GM20000 (cell line): Measurements from ENCODE around the gene COL6A2.

Source experiments
- DNase-seq: peaks from one replicate; pipeline ENCODE4 v3.0.0; 2012; ENCODE audit warnings: low spot score
- TF ChIP-seq, protein P1 (sequence below): IDR thresholded peaks from 2 replicates; pipeline ENCODE4 v1.5.1; 2012; ENCODE audit warnings: mild to moderate bottlenecking, control low read depth; ENCODE audit errors: extremely low read depth, missing control alignments

COL6A2 gene

DNA sequence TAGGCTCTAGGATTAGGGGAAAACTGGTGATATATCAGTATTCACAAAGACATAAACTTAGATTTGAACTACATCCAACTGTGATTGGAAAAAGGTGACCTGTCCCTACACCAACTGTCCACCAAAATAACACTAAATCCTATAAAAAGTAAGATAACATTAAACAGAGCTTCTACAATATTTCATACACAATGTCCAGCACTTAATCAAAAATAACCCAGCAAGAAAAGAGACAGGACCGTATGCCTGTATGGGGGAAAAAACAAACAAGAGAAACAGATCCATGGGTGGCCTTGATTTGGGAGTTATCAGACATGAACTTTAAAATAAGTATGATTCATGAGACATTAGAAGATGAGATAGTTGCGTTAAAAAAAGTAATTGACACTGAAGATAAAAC, 9.7 kb upstream of the COL6A2 start:
- no peak for DNase-seq
- TF ChIP-seq, protein P1, sequence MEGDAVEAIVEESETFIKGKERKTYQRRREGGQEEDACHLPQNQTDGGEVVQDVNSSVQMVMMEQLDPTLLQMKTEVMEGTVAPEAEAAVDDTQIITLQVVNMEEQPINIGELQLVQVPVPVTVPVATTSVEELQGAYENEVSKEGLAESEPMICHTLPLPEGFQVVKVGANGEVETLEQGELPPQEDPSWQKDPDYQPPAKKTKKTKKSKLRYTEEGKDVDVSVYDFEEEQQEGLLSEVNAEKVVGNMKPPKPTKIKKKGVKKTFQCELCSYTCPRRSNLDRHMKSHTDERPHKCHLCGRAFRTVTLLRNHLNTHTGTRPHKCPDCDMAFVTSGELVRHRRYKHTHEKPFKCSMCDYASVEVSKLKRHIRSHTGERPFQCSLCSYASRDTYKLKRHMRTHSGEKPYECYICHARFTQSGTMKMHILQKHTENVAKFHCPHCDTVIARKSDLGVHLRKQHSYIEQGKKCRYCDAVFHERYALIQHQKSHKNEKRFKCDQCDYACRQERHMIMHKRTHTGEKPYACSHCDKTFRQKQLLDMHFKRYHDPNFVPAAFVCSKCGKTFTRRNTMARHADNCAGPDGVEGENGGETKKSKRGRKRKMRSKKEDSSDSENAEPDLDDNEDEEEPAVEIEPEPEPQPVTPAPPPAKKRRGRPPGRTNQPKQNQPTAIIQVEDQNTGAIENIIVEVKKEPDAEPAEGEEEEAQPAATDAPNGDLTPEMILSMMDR: no peak

DNA sequence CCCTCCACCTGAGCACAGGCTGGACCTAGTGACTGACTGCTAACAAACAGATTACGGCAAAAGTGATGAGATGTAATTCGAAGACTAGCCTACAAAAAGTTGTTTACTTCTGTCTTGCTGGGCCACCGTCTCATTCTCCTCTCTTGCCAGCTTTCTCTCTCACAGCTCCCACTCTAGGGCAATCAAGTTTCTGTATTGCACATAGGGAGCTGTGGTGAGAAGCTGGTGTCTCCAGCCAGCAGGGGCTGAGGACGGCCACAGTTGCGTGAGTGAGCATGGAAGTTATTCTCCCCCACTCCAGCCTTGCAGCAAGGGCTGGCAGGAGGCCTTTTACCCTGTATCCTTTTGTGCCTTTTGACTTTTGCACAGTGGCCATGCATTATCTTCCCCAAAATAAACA, 8.6 kb upstream of the COL6A2 start:
- no peak for DNase-seq
- TF ChIP-seq, protein P1: no peak

DNA sequence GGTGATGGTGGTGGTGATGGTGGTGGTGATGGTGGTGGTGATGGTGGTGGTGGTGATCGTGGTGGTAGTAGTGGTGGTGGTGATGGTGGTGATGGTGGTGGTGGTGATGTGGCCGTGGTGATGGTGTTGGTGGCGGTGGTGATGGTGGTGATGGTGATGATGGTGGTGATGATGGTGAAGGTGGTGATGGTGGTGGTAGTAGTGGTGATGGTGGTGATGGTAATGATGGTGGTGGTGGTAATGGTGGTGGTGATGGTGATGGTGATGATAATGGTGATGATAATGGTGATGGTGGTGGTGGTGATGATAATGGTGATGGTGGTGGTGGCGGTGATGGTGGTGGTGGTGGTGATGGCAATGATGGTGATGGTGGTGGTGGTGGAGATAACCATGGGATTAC, 6.8 kb upstream of the COL6A2 start:
- TF ChIP-seq, protein P1: no peak
- no peak for DNase-seq

DNA sequence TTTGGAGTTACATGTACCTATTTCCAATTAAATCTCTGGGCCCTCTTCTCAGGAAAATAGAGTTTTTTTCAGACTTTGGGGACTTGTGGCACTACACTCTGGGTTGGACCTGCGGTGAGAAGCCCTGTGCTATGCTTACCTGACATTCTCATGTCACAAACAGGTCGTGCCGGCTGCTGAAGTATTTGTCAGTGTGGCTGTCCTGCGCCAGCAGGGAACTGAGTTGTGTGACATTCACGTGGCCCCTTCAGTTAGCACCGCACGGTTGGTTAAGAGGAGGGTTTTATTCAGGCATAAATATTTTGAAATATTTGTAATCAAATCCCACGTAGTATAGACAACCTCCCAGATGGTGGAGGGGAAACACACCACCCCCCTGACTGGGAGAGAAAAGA, 6.3 kb upstream of the COL6A2 start:
- TF ChIP-seq, protein P1: no peak
- DNase-seq: no peak

DNA sequence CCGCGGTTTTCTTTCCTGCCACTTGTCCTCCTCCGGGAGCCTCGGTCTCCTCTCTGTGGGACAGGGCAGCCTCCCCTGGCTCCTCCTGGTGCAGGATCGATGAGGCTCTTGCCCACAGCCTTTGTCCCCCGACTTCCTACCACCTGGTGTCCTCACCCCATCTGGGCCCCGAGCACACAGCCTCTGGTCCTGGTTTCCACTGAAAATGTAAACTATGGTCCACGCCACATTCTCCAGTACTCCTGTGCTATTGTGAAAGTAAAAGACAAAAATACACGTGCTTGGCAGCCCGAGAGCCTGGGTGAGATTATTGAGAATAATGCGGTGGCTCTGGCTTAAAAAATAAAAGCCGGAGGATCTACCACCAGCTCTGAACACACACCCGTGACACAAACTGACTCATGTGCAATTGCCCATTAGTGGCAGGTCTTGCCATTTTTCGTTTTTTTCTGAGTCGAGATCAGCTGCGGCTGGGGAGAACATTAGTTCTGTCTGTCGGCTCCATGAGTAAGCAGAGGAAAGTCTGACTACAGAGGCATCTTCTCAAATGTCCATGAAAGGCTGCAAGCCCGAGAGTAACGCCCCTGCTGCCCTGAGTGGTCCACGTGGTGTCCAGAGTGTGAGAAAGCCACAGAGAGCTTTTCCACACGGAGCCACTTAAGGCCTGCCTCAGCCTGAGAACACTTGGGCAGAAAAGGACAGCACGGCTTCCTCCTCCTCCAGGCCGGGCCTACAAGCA, 5.7 kb upstream of the COL6A2 start:
- TF ChIP-seq, protein P1: no peak
- no peak for DNase-seq

DNA sequence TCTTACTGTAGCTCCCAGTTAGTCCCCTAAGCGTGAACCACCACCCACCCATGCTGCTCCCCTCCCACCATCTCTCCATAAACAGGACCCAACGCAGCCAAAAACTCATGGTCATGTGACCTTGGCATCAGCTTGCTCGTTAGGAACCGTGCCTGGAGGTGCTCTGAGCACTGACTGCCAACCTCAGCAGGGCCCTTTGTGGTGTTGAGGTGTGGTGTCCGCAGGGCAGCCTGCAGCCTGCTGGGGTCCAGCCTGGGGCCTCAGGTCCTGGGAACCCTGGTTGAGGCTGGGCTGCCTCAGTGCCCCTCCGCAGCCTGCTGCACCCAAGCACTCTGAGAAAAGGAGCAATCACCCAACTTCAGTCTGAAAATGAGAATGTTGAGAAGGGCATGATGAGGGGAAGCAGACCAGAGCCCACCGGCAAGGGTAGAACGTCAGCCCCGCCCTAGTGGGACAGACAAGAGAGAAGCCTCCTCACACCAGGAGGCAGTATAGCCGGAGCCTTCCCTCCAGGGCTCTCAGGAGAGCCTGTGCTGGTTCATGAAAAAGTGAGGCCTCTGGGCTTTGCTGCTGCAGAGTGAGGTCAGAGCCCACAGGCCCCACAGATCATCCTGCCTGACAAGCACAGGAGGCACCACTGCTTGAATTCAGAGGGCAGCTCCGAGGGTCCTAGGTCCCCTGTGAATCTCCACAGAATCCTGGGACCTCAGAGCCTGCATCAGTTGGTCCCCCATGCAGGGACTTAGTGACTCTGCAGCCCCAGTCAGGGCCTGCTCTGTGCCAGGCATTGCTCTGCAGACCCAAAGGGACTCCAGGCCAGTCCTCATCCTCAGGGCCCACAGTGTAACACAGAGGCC, 4.9 kb upstream of the COL6A2 start:
- DNase-seq: no peak
- TF ChIP-seq, protein P1: no peak
